H1 (cell line): ENCODE measurements around the gene MRPL50. TPM values are rescaled to one million over a fixed set of nuclear protein-coding genes. Genes with fewer than 3 reads are reported as not detected.

Experiments used
- CTCF ChIA-PET: fragments of 300-600 bp; sonication (Branson Sonifier 250); formaldehyde crosslinking; loops from one replicate; lab custom pipeline; 2021; ENCODE audit not compliant: partially characterized antibody; lab: Charles Lee
- POLR2A ChIA-PET: fragments of 300-600 bp; sonication (Branson Sonifier 250); formaldehyde crosslinking; loops from one replicate; lab custom pipeline; 2021; ENCODE audit warnings: inconsistent platforms; ENCODE audit not compliant: partially characterized antibody; lab: Charles Lee
- DNase-seq, 2 experiments: peaks; one replicate each; pipeline versions ENCODE4 v3.0.0 to v3.0.0-alpha.2; 2010 to 2022; ENCODE audit warnings: low spot score in 2 of 2, low read depth in 1 of 2, mixed read lengths in 1 of 2
- FAIRE-seq: peaks from 2 replicates; lab custom pipeline; 2011; peaks lifted over from hg19 to GRCh38; lab: Jason Lieb, UNC
- H2AFZ ChIP-seq: 2 replicates; pipeline ENCODE4 v1.8.1; 2012; ENCODE audit warnings: low read length, inconsistent platforms
- H2AK5ac ChIP-seq: 2 replicates; pipeline ENCODE4 v1.6.1; 2013; ENCODE audit warnings: low read depth, low read length
- H2BK120ac ChIP-seq: replicated peaks from 2 replicates; pipeline ENCODE3; 2013; ENCODE audit warnings: low read depth, low read length, inconsistent platforms
- H2BK12ac ChIP-seq: 2 replicates; pipeline ENCODE4 v1.6.1; 2013; ENCODE audit warnings: low read depth, low read length
- H2BK15ac ChIP-seq: 2 replicates; pipeline ENCODE4 v1.6.1; 2013; ENCODE audit warnings: low read length
- H2BK20ac ChIP-seq: 2 replicates; pipeline ENCODE4 v1.6.1; 2013; ENCODE audit warnings: low read length
- H2BK5ac ChIP-seq: 2 replicates; pipeline ENCODE4 v1.6.1; 2013; ENCODE audit warnings: low read depth, low read length
- H3K14ac ChIP-seq: 2 replicates; pipeline ENCODE4 v1.6.1; 2013; ENCODE audit warnings: inconsistent platforms; ENCODE audit not compliant: insufficient read length
- H3K18ac ChIP-seq: 2 replicates; pipeline ENCODE4 v1.6.1; 2013; ENCODE audit warnings: low read length; ENCODE audit errors: extremely low read depth
- H3K23ac ChIP-seq: 2 replicates; pipeline ENCODE4 v1.6.1; 2013; ENCODE audit warnings: inconsistent platforms; ENCODE audit not compliant: insufficient read length
- H3K23me2 ChIP-seq: 2 replicates; pipeline ENCODE4 v1.6.1; 2013; ENCODE audit warnings: low read depth, low read length
- H3K27ac ChIP-seq: 2 replicates; pipeline ENCODE4 v1.6.1; 2011; ENCODE audit warnings: low read depth, low read length, inconsistent platforms
- H3K27me3 ChIP-seq, 4 experiments: replicated peaks in 1 of 4; 1 replicate in 1 of 4; 2 replicates in 3 of 4; pipeline versions ENCODE4 v1.6.1 to v1.8.1; 2011 to 2013; ENCODE audit warnings: low read length in 3 of 4, mild to moderate bottlenecking in 3 of 4, inconsistent platforms in 2 of 4, mixed read lengths in 2 of 4, moderate library complexity in 1 of 4; ENCODE audit not compliant: control insufficient read depth in 3 of 4, insufficient read depth in 3 of 4; ENCODE audit errors: extremely low read depth in 1 of 4
- H3K36me3 ChIP-seq, 4 experiments: 2 replicates each; pipeline versions ENCODE4 v1.6.1 to v1.8.1; 2011 to 2013; ENCODE audit warnings: mild to moderate bottlenecking in 4 of 4, low read length in 3 of 4, moderate library complexity in 2 of 4, control low read depth in 1 of 4, inconsistent platforms in 1 of 4; ENCODE audit not compliant: insufficient read depth in 4 of 4, control insufficient read depth in 2 of 4
- H3K4ac ChIP-seq: replicated peaks from 2 replicates; pipeline ENCODE3; 2013; ENCODE audit warnings: low read length, low read depth, mixed read lengths, inconsistent platforms; ENCODE audit not compliant: insufficient read length
- H3K4me1 ChIP-seq, 4 experiments: replicated peaks in 1 of 4; 1 replicate in 1 of 4; 2 replicates in 3 of 4; pipeline versions ENCODE4 v1.6.1 to v1.8.1; 2011 to 2013; ENCODE audit warnings: low read length in 3 of 4, inconsistent platforms in 2 of 4, mixed read lengths in 1 of 4; ENCODE audit not compliant: insufficient read depth in 4 of 4, control insufficient read depth in 3 of 4
- H3K4me2 ChIP-seq, 2 experiments: 2 replicates each; pipeline versions ENCODE4 v1.6.1 to v1.8.1; 2011 to 2013; ENCODE audit warnings: low read depth in 2 of 2, low read length in 2 of 2, control low read depth in 1 of 2, inconsistent platforms in 1 of 2, mild to moderate bottlenecking in 1 of 2; ENCODE audit not compliant: insufficient read depth in 1 of 2
- H3K4me3 ChIP-seq, 4 experiments: fragments of 200-600, 300-600 bp in 1 of 4; sonication (generic), shearing (Covaris generic), sonication (Bioruptor Twin) in 1 of 4; 2 replicates each; pipeline versions ENCODE4 v1.5.1 to v1.8.1; 2011 to 2016; ENCODE audit warnings: low read length in 4 of 4, low read depth in 3 of 4, control low read depth in 2 of 4, inconsistent platforms in 2 of 4, mild to moderate bottlenecking in 2 of 4, mixed read lengths in 1 of 4, moderate library complexity in 1 of 4; ENCODE audit not compliant: insufficient read depth in 2 of 4; ENCODE audit errors: extremely low read depth in 1 of 4
- H3K56ac ChIP-seq: replicated peaks from 2 replicates; pipeline ENCODE3; 2013; ENCODE audit warnings: low read depth, mild to moderate bottlenecking, mixed read lengths, low read length, inconsistent platforms; ENCODE audit not compliant: insufficient read length
- H3K79me1 ChIP-seq: 2 replicates; pipeline ENCODE4 v1.6.1; 2013; ENCODE audit warnings: low read depth, low read length, control low read depth
- H3K79me2 ChIP-seq, 2 experiments: 2 replicates each; pipeline versions ENCODE4 v1.6.1 to v1.8.1; 2012 to 2013; ENCODE audit warnings: low read length in 2 of 2, mild to moderate bottlenecking in 2 of 2, inconsistent platforms in 1 of 2; ENCODE audit not compliant: insufficient read depth in 2 of 2, control insufficient read depth in 1 of 2
- H3K9ac ChIP-seq, 4 experiments: replicated peaks in 1 of 4; 1 replicate in 1 of 4; 2 replicates in 3 of 4; pipeline versions ENCODE4 v1.6.1 to v1.8.1; 2011 to 2013; ENCODE audit warnings: low read depth in 3 of 4, low read length in 3 of 4, control low read depth in 2 of 4, mild to moderate bottlenecking in 2 of 4, moderate library complexity in 2 of 4, inconsistent platforms in 1 of 4; ENCODE audit errors: extremely low read depth in 1 of 4
- H3K9me3 ChIP-seq, 2 experiments: 2 replicates each; pipeline versions ENCODE4 v1.6.1 to v1.8.1; 2012 to 2013; ENCODE audit warnings: mild to moderate bottlenecking in 2 of 2, moderate library complexity in 2 of 2, control low read depth in 1 of 2, inconsistent platforms in 1 of 2, low read depth in 1 of 2, low read length in 1 of 2, mixed read lengths in 1 of 2; ENCODE audit not compliant: insufficient read depth in 2 of 2
- H4K20me1 ChIP-seq, 2 experiments: replicated peaks in 1 of 2; 2 replicates each; pipeline versions ENCODE3 to v1.8.1; 2011 to 2013; ENCODE audit warnings: inconsistent platforms in 2 of 2, low read length in 2 of 2, mild to moderate bottlenecking in 1 of 2; ENCODE audit not compliant: insufficient read depth in 2 of 2, control insufficient read depth in 1 of 2
- H4K5ac ChIP-seq: 2 replicates; pipeline ENCODE4 v1.6.1; 2013; ENCODE audit warnings: low read length, low read depth, mixed read lengths, inconsistent platforms; ENCODE audit not compliant: insufficient read length
- H4K8ac ChIP-seq: 2 replicates; pipeline ENCODE4 v1.8.0; 2013; ENCODE audit warnings: mild to moderate bottlenecking, moderate library complexity, low read length, inconsistent platforms; ENCODE audit not compliant: insufficient read depth; ENCODE audit errors: extremely low read depth
- H4K91ac ChIP-seq: replicated peaks from 2 replicates; pipeline ENCODE3; 2013; ENCODE audit warnings: low read length, mixed read lengths, inconsistent platforms; ENCODE audit not compliant: insufficient read length
- RFX5 ChIP-seq: IDR thresholded peaks from 2 replicates; pipeline ENCODE4 v1.6.1; 2011; ENCODE audit warnings: low read depth, low read length, improper control_type of control experiment, borderline replicate concordance
- TAF7 ChIP-seq: optimal IDR thresholded peaks from 2 replicates; pipeline ENCODE3; 2011; ENCODE audit warnings: low read depth, mild to moderate bottlenecking, inconsistent platforms, low read length, moderate library complexity, borderline replicate concordance
- WGBS, 2 experiments: shearing (Covaris generic) in 1 of 2; methylation state at CpG; one replicate each; pipeline versions ENCODE4 v1.1.6 to v1.1.7; 2013 to 2015; ENCODE audit warnings: low lambda C conversion rate in 2 of 2, mixed read lengths in 2 of 2, inconsistent platforms in 1 of 2, low coverage in 1 of 2, missing lambda C conversion rate in 1 of 2; ENCODE audit not compliant: insufficient replicate concordance in 2 of 2, insufficient coverage in 1 of 2, insufficient read length in 1 of 2; ENCODE audit errors: extremely low coverage in 1 of 2, missing lambda C conversion rate in 1 of 2; 5-methylcytosine and 5-hydroxymethylcytosine counted together
- polyA plus RNA-seq, 7 experiments: library from polyadenylated mRNA; depleted of rRNA in 3 of 7; stranded (reverse) in 5 of 7; unstranded in 2 of 7; fragments of >200 nt in 5 of 7; fragments of 200-250 nt in 2 of 7; gene quantifications; 1 replicate in 5 of 7; 2 replicates in 1 of 7; 4 replicates in 1 of 7; pipeline versions ENCODE4 v1.2.1 to v1.2.3, GENCODE V29; 2011 to 2013; ENCODE audit warnings: missing spikeins in 2 of 7, mixed read lengths in 2 of 7
- total RNA-seq: library from RNA; stranded (reverse); fragmentation: NEBNext Ultra II Directional; extraction: Animal tissue kit (Norgen Biotek cat#: 25700); gene quantifications from 2 replicates; pipeline ENCODE4 v1.2.1, GENCODE V29; 2021

The MRPL50 gene
- total and polyA plus RNA-seq, 2 of the 8 experiments (the other 6 are each of a cell fraction or from before 2014, with no cell fraction given): 17.8 to 25.1 TPM

DNA sequence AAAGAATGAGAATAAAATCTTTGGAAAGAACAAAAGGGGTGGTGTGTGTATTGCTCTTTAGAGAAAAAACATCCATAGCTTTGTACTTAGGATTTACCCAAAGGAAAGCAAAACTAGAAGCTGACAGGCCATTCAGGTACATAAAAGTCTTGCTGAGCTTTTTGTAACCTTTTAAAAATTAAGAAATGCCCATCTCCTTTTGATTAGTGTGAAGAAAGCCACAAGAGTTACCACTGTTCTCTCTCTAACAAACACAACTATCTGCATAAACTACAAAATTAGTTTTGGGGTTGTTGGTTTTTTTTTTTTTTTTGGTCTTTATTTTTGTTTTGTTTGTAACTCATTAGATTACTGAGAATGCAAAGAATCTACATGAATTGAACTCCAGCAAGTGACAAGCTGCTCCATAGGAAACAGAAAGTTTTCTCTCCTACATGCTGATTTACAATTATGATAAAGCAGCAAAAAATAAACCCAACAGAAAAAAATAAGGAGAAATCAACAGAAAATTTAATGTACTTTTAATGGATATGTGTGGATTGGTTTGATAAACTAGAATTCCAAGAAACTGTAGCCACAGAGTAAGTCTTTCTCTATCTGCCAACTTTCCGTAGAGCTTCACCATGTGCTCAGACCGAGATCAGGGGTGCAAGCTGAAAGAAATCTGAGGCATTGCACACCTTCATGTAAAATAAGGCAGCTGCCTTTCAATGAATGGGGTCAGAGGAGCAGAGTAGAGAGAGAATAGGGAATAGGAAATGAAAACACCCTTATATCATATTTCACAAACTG, 25.9 kb downstream of the MRPL50 start:
- H2BK5ac ChIP-seq: no peak overlapping the region
- H2AFZ ChIP-seq: no peak overlapping the region
- no peak overlapping the region for H4K5ac ChIP-seq

More for the DNA sequence above, 25.9 kb downstream of the MRPL50 start:
- no peak overlapping the region for H4K91ac ChIP-seq
- H3K4me2 ChIP-seq: no peak overlapping the region
- ChIA-PET POLR2A (no interaction called here), CTCF (no interaction called here)
- no peaks in the 10 kb centered on the region for H3K9me3 ChIP-seq
- peak overlapping the region; percentile 9 for H3K56ac ChIP-seq
- DNase-seq: no peak
- H3K79me1 ChIP-seq: no peaks in the 10 kb centered on the region
- no peak overlapping the region for H4K8ac ChIP-seq
- no peak overlapping the region for H3K23ac ChIP-seq
- H2AK5ac ChIP-seq: no peak overlapping the region
- H3K36me3 ChIP-seq: no peaks in the 10 kb centered on the region
- H2BK15ac ChIP-seq: no peak overlapping the region
- H2BK120ac ChIP-seq: no peak overlapping the region
- no peak overlapping the region for H3K4ac ChIP-seq
- no peak overlapping the region for H2BK12ac ChIP-seq
- H3K9ac ChIP-seq: no peak overlapping the region
- H3K23me2 ChIP-seq: no peaks in the 10 kb centered on the region
- H2BK20ac ChIP-seq: no peak overlapping the region
- no peak for FAIRE-seq
- H3K4me3 ChIP-seq: no peak overlapping the region
- TF ChIP-seq TAF7 (peak; percentile 45), RFX5 (no peak)
- H3K27me3 ChIP-seq: no peaks in the 10 kb centered on the region
- H3K27ac ChIP-seq: no peak overlapping the region
- no peak overlapping the region for H3K14ac ChIP-seq
- WGBS, 2 experiments: 92% methylated on average over 2 of the region's 2 CpGs; no CpG with 5 or more reads in 1 of the 2 experiments
- H3K18ac ChIP-seq: no peak overlapping the region
- H3K4me1 ChIP-seq: no peaks in the 10 kb centered on the region; a peak in 1 of 7 replicates
- no peaks in the 10 kb centered on the region for H4K20me1 ChIP-seq
- no peaks in the 10 kb centered on the region for H3K79me2 ChIP-seq
